Measurements from ENCODE around the gene BAZ2A.

DNA sequence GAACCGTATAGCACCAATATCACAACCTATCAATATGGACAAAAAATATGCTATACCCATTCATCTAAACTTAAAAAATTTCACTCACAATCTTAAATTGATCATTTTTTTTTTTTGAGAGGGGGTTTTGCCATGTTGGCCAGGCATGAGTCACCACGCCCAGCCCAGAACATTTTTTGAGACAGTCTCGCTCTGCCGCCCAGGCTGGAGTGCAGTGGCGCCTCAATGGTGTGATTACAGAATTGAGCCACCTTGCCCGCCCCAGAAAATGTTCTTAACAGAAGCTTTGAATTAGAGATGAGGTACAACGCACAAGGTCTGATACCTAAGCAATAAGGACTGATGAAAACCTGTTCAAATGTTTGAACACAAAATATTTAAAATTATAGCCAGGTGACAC, 31.4 kb upstream of the BAZ2A start:
- TF ChIP-seq, protein P1, sequence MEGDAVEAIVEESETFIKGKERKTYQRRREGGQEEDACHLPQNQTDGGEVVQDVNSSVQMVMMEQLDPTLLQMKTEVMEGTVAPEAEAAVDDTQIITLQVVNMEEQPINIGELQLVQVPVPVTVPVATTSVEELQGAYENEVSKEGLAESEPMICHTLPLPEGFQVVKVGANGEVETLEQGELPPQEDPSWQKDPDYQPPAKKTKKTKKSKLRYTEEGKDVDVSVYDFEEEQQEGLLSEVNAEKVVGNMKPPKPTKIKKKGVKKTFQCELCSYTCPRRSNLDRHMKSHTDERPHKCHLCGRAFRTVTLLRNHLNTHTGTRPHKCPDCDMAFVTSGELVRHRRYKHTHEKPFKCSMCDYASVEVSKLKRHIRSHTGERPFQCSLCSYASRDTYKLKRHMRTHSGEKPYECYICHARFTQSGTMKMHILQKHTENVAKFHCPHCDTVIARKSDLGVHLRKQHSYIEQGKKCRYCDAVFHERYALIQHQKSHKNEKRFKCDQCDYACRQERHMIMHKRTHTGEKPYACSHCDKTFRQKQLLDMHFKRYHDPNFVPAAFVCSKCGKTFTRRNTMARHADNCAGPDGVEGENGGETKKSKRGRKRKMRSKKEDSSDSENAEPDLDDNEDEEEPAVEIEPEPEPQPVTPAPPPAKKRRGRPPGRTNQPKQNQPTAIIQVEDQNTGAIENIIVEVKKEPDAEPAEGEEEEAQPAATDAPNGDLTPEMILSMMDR (tag by site-specific recombination; IDR thresholded peaks at IDR 0.05), result no peak
- no peak for TF ChIP-seq KLF1 (tag by site-specific recombination; IDR thresholded peaks at IDR 0.05)
- no peak for TF ChIP-seq ZBTB7A (tag by site-specific recombination; IDR thresholded peaks at IDR 0.05; ENCODE audit: low read depth)
- no peak for TF ChIP-seq ZNF596 (tag by site-specific recombination; IDR thresholded peaks at IDR 0.05)
- no peak for TF ChIP-seq ZNF561 (tag by site-specific recombination; IDR thresholded peaks at IDR 0.05; ENCODE audit: borderline replicate concordance)
- TF ChIP-seq, protein P2, sequence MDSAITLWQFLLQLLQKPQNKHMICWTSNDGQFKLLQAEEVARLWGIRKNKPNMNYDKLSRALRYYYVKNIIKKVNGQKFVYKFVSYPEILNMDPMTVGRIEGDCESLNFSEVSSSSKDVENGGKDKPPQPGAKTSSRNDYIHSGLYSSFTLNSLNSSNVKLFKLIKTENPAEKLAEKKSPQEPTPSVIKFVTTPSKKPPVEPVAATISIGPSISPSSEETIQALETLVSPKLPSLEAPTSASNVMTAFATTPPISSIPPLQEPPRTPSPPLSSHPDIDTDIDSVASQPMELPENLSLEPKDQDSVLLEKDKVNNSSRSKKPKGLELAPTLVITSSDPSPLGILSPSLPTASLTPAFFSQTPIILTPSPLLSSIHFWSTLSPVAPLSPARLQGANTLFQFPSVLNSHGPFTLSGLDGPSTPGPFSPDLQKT (IDR thresholded peaks at IDR 0.05; ENCODE audit: borderline replicate concordance, low read depth, low read length), result no peak
- TF ChIP-seq HOXC10 (CRISPR knock-in tag; IDR thresholded peaks at IDR 0.05), result no peak
- TF ChIP-seq ZFP3 (tag by site-specific recombination; IDR thresholded peaks at IDR 0.05; ENCODE audit: low read depth), result no peak
- TF ChIP-seq ZNF16 (tag by site-specific recombination; IDR thresholded peaks at IDR 0.05; ENCODE audit: low read depth), result no peak
- no peak for TF ChIP-seq ZNF830 (tag by site-specific recombination; IDR thresholded peaks at IDR 0.05; ENCODE audit: low read depth)

Data from HEK293 (cell line).